AG09309 (cell line): ENCODE measurements around the gene CEMIP2.

Source experiments
- DNase-seq: peaks from one replicate; pipeline ENCODE4 v3.0.0-alpha.2; 2010; ENCODE audit warnings: low read depth
- H3K4me3 ChIP-seq: 2 replicates; pipeline ENCODE4 v1.5.1; 2011; ENCODE audit warnings: mild to moderate bottlenecking, low read depth, low read length, moderate library complexity; ENCODE audit not compliant: control insufficient read depth
- TF ChIP-seq, protein P1 (sequence below): IDR thresholded peaks from 2 replicates; pipeline ENCODE4 v1.5.1; 2011; ENCODE audit warnings: mild to moderate bottlenecking, low read depth, low read length, inconsistent platforms; ENCODE audit not compliant: insufficient read depth, control insufficient read depth; ENCODE audit errors: missing control alignments

CEMIP2 gene

DNA sequence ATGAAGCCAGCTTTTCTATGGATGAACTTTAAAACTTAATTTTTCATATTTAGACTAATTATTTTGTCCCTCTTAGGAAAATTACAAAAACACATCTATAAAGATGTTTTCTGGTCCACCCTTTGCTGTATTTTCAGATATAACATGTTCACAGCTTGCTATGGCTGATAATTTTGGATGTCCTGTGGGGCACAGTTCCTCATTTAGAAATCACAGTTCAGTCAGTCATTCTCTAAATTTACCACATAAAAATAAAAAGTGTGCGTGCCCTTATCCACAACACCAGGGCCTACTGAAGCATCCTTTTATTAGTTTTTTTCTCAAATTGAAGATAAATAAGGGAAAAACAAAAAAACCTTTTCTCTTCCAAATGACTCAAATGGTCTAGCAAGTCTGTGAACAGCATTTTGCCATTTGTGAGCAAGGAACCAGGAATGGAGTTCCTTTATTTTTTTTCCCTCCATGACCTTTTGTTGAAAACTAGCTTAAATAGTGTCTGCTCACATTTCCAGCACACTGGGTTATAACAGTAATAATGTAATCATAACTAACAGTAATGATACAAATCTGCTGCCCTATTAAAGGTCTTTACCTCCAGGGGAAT lies 87.1 kb downstream of the CEMIP2 start:
- no peak for DNase-seq
- TF ChIP-seq, protein P1, sequence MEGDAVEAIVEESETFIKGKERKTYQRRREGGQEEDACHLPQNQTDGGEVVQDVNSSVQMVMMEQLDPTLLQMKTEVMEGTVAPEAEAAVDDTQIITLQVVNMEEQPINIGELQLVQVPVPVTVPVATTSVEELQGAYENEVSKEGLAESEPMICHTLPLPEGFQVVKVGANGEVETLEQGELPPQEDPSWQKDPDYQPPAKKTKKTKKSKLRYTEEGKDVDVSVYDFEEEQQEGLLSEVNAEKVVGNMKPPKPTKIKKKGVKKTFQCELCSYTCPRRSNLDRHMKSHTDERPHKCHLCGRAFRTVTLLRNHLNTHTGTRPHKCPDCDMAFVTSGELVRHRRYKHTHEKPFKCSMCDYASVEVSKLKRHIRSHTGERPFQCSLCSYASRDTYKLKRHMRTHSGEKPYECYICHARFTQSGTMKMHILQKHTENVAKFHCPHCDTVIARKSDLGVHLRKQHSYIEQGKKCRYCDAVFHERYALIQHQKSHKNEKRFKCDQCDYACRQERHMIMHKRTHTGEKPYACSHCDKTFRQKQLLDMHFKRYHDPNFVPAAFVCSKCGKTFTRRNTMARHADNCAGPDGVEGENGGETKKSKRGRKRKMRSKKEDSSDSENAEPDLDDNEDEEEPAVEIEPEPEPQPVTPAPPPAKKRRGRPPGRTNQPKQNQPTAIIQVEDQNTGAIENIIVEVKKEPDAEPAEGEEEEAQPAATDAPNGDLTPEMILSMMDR: no peak
- no peak overlapping the region for H3K4me3 ChIP-seq

DNA sequence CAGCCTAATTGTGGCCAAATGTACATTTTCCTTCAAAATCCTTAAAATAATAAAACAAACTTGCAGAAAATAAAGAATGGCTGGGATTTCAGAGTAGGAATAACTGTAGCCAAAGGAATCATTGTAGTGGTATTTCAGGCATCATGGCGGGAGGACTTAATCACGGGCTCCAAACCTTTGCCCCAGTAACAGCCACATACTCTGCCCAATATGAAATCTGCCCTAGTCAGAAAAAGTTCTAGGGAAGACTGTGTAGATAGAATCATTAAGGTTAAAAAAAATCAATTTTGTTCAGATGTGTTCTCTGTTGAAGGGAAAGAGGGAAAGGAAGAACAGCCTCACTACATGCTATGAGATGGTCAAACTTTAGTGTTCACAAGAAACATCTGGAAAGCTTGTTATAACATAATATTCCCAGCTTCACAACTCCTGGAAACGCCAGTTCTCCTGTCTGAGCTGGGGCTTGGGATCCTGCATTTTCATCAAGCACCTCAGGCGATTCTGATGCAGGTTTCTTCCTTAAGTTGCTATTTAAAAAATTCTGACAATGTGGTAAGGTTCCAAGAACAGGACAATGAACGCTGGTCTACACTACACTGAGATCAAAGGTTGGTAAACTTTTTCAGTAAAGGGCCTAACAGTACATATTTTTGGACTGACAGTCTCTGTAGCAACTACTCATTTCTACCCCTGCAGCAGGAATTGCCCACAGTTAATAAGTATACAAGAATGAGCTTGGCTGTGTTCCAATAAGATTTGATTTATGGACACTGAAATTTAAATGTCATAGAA lies 87.9 kb downstream of the CEMIP2 start:
- DNase-seq: no peak
- H3K4me3 ChIP-seq: no peak overlapping the region
- TF ChIP-seq, protein P1: no peak

GRCh38 chr9:71678999-71679398 lies 89.3 kb downstream of the CEMIP2 start:
- H3K4me3 ChIP-seq: no peak overlapping the region
- TF ChIP-seq, protein P1: no peak
- no peak for DNase-seq

GRCh38 chr9:71677209-71677608 lies 91.1 kb downstream of the CEMIP2 start:
- no peak overlapping the region for H3K4me3 ChIP-seq
- no peak for DNase-seq
- TF ChIP-seq, protein P1: no peak

GRCh38 chr9:71676460-71676859 lies 91.9 kb downstream of the CEMIP2 start:
- TF ChIP-seq, protein P1: no peak
- no peak for DNase-seq

DNA sequence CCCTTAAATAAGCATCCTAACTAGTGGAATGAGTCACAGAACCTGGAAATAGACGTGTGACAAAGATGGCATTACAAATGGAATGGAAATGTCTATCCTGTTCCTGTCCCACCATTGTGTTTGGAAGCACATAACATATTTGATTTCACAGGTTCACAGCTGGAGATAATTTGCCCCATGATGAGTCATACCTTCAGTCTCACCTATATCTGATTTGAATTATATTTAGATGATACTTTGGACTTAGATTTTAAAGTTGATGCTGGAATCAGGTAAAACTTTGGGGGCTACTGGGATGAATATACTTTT lies 92.5 kb downstream of the CEMIP2 start:
- TF ChIP-seq, protein P1: no peak
- DNase-seq: no peak
- H3K4me3 ChIP-seq: no peak overlapping the region

More at GRCh38 chr9:71676460-71676859, 91.9 kb downstream of the CEMIP2 start:
- H3K4me3 ChIP-seq: no peak overlapping the region
